HG03442 (cell line): ENCODE measurements around the gene ARHGAP22.

Source experiments
- ATAC-seq: cut with Tn5 transposase; IDR thresholded peaks from one replicate; pipeline ENCODE4 v1.9.1; 2021; ENCODE audit warnings: mild to moderate bottlenecking, moderate library complexity; ENCODE audit not compliant: unreplicated experiment

The ARHGAP22 gene

DNA sequence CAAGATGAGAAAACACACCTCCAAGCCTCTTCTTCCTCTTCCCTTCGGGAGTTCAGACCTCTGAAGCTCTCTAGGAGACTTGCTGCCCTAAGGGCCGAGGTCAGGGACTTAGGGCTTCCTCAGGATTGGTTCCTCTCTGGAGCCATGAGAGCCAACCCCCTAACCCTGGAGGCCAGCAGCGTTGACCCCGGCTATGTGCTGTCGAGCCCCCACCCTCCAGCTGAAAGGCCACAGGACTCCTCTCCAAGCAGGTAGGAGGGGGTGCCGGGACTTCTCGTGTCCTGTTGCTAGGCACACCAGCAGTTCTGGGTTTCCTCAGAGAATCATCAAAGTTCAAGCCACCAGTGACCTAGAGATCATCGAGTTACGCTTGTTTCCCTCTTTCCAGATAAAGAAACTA, 87.4 kb downstream of the ARHGAP22 start:
- no peak for ATAC-seq

DNA sequence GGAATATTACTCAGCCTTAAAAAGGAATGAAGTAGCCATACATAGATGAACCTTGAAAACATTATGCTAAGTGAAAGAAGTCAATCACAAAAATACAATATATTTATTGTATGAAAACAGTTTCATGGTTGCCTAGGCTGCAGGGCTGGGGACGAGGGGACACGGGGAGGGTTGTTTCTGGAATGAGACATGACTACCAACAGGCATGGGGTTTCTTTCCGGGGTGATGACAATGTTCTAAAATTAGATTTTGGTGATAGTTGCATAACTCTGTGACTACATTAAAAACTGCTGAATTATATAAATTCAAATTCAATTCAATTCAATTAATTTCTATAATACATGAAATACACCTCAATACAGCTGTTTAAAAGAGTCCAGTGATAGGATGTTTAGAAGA, 88.0 kb downstream of the ARHGAP22 start:
- no peak for ATAC-seq

DNA sequence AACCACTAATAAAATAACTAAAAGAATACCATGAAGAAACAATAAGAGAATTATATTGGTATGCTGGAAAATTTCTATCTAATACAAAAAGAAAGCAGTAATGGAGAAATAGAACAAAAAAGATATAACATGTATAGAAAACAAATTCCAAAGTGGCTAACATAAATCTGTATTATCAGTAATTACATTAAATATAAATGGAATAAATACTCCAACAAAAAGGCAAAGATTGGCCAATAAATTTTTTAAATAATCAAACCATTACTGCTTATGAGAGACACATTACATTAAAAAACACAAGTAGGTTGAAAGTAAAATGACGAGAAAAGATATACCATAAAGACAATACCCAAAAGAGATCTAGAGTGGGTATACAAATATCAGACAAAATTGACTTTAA, 90.0 kb downstream of the ARHGAP22 start:
- no peak for ATAC-seq

DNA sequence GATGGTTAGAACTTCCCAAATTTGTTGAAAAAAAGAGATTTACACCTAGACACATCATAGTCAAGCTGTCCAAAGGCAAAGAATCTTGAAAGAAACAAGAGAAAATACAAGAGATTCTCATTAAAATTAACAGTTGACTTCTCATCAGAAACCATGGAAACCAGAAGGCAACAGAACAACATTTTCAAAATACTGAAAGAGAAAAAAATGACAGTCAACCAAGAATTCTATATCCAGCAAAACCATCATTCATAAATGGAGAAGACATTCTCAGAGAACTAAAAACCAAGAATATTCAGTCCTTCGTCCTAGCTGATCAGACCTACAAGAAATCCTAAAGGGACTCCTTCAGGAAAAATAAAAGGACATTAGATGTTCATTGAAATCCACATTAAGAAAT, 90.6 kb downstream of the ARHGAP22 start:
- ATAC-seq: no peak

DNA sequence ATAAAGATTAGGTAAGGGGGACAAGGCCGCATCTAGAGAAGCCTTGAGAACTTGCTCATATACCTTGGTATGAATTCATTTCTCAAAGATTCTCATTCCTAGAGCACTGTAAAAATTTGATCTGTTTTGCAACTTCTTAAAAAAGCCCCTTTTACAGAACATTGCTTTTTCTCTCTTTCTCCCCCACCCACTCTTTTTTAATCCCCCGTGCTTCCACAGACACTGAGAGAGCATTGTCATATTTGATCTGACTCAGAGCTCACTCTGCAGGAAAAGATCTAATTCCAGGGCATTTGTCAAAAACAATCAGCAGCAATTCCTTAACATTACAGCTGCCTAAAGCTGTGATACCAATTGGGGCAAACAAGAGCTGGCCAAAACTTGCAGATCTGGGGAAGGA, 92.0 kb downstream of the ARHGAP22 start:
- ATAC-seq: no peak

DNA sequence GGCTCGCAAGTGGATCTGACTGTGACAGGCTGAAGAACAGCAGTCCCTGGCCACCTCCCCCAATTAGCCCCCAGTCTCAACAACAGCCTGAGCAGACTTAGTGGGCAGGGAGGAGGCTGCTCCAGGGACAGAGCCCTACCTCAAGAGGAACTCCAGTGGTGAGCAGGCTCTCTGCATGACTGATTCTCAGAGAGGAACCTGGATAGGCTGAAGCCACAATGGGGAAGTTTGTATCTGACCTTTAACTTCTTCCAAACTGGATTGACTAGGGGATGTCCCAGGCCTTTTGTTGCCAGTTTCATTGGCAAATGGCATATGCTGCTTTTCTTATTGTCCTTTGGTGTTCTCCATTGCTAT, 93.0 kb downstream of the ARHGAP22 start:
- no peak for ATAC-seq

DNA sequence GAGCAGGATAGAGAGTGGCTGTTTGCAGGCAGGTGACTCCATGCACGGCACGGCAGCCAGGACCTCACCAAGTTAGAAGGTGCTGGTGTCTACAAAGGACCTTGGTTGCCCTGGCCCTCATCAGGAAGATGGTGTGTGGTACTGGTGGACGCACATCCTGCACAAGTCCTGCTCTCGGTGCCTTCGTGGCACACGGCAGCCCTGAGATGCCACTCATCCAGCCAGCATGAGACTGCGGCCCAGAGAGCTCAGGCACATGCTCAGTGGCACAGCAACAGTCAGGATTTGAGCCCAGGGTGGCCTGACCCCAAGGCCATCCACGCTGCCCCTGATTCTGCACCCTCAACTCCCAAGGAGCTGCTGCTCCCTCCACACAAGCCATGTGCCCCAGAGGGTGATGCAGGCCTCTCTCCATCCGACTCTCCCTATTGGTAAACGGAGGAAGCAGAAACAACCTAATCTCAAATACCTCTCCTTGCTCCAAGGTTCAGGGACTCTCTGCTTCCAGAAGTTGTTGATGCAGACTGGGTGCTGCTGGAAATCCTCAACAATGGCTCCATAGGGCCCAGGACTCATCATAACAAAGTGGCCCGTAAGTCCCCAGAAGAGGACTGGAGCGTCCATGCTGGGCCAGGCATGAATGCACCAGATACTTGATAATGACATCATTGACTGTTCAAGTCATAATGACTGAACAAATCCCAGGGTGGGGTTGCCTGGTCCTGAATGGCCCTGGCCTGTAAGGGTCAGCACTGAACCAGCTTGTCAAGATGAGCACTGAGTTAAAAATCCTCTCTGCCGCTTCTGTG, 93.6 kb downstream of the ARHGAP22 start:
- ATAC-seq: no peak

DNA sequence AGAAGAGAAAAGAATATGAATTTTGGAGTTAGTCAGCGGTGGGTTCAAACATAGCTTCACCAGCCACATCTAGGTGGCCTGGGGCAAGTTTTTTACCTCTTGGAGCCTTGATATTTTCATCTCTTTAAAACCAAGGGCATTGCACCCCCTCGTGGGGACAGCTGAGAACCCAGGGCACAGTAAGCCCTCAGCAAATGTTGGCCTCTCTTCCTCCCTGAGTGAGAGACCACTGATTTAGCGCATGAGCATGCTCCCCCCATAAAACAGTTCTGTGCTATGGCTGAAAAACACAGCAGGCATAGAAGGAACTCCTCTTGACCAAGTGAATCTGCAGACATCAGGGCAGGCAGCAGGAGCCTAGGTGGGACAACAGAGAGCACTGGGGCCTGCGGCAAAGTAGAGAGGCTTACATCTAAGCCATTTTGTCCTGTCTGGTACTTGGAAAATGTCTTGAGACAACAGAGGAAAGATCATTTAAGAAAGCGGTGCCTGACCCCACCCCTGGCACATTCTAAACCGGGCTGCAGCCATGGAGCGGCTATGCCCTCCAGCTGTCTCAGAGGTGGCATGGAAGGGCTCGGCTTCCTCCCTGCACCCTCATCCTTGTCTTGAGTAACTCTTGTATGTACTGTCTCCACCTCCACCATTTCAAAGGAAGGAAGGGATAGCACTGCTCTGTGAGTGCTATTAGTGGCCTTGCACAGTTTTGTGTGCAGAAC, 94.7 kb downstream of the ARHGAP22 start:
- ATAC-seq: no peak

DNA sequence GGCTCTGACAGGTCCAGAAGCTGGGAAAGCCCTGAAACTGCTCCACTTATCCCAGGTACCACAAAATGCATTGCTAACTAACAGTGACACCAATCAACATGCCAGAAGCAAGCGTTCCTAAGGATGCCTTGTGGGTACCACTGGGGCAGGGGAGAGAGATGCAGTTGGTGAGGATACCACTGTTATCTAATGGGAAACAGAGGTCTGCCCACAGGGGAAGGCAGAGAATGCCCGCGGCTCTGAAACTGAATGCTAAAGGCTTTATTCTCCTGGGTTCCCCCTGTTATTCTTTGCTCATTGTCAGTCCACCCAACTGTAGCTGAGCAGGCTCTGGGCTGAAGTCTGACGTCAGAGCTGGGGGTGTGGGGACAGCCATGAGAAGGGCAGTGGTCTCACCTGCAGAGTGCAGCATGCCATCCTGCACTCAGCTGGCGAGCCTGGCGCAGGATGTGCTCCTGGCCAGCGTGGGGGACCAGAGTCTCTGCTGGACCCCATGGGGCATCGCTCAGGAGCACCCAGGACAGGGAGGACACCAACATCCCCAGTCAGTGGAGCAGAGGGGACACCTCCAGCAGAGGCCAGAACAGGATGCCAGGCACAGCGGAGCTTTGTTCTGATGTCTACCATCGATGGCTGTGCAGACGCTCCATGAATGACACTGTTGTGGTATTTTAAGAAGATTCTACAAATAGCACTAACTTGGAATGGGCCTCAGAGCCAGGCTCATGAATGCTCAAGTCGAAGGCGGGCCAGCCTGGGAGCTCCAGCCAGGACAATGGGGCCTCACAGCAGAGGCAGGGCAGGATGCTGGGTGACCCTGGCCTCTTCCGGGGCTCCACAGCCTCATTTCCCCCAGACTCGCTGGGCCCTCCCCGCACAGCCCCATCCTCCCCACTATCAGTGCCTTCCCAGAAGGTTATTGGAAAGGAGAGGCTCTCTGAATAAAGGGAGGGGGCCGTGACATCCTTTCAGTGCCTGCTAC, 95.8 kb downstream of the ARHGAP22 start:
- no peak for ATAC-seq

DNA sequence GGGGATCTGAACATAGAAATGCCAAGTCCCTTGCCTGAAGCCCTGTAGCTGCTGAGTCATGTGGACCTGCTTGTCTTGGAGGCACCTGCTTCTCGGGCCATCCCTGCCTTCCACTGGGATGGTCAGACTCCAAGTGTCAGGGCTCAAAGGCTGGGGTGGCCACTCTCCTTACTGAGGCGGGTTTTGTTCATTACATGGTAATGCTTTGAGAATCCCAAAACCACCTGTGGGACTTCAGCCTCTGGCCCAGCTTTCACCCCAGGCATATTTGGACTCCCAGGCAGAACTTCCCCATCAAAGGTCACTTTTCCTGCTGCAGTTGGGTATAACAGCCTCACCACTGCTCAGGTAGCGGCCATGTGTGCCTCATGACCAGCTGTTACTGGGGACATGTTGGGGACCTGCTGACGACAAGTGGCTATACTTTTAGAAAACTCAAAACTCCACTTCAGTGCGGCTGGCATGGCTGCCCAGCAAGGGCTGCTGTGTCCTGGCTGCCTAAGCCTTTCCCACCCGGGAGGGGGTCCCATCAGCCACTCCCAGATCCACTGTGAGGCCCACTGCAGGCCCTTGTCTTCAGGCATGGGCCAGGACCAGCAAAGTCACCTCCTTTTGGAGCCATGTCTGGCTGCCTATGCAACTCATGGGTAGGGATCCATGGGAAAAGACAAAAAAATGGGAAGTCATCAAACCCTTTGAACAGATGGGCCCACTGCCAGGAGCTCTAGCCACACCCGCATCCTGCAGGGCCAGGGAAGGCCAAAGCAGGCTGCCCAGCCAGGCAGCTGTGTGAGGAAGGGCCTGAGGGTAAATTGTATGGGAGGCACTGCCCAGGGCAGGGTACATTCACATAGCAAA, 96.7 kb downstream of the ARHGAP22 start:
- no peak for ATAC-seq

DNA sequence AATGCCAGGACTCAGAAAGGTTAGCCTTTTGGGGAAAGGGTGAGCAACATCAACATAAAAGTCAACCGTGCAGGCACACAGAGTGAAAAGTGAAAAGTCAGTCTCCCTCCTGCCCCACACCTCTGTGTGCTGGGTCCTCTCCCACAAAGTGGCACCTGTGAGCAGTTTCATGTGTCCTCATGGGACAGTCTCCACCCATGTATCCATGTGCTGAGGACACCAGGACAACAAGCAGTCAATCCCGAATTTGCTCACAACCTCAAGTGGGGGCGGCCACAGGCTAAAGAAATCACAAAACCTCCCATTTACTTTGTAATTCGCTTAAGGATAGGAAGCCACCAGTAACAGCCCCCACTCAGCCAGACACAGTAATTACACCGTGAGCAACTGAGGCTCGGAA, 97.4 kb downstream of the ARHGAP22 start:
- no peak for ATAC-seq

DNA sequence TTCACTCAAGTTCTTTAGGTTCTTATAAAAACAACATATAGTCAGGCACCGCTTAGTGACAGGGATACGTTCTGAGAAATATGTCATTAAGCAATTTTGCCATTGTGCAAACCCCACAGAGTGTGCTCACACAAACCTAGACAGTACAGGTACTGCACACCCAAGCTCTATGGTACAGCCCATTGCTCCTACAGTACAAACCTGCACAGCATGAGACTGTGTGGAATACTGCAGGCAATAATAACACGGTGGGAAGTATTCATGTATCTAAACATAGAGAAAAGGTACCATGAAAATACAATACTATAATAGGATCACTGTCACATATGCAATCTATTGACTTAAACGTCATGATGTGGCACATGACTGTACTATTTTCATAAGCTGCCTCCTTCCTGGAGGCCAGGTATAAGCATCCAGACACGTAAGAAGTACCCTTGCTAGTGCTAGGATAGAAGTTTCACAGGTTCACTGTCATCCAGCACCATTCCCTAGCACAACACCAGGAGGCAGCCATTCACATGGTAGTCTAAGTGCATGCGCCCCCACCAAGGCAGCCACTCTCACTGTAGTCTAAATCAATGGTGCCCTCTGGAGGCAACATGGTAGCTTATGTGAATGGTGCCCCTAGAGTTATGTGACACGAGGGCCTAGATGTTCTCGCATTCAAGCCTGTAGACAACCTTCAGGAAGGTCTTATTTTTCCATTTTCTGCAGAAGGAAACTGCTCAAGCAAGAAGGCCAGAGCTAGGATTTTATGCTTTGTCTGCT, 98.5 kb downstream of the ARHGAP22 start:
- no peak for ATAC-seq

DNA sequence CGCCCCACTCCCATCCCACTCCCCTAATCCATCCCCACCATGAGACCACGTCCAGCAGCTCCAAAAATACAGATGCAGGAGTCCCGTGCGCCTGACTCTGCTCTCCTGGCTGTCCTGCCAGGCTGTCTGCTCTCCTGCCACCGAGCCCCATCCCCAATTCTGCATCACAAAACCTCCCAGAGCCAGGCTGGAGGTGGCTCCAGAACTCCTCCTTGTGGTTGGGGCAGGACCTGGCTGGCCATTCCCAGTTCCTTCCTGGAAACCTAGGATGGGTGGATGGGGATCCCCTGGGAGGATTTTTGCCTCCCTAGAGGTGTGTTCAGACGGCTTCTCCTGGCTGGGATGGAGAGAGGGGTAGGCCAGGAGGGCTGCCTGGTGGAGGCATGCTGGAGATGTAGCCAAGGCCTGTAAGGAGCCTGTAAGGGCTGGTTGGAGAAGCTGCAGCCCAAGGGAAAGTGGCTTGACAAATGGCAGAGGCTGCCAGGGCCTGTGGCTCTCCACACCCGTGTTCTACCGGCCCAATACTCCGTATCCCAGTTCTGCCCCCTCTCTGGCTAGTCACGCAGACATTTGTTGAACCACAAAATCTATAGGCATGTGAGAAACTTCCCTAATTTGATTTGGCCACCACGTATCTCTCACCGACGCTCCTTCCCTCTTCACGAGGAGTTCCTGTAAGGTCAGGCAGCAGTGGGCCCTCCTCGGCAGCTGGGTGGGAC, 99.3 kb downstream of the ARHGAP22 start:
- no peak for ATAC-seq

DNA sequence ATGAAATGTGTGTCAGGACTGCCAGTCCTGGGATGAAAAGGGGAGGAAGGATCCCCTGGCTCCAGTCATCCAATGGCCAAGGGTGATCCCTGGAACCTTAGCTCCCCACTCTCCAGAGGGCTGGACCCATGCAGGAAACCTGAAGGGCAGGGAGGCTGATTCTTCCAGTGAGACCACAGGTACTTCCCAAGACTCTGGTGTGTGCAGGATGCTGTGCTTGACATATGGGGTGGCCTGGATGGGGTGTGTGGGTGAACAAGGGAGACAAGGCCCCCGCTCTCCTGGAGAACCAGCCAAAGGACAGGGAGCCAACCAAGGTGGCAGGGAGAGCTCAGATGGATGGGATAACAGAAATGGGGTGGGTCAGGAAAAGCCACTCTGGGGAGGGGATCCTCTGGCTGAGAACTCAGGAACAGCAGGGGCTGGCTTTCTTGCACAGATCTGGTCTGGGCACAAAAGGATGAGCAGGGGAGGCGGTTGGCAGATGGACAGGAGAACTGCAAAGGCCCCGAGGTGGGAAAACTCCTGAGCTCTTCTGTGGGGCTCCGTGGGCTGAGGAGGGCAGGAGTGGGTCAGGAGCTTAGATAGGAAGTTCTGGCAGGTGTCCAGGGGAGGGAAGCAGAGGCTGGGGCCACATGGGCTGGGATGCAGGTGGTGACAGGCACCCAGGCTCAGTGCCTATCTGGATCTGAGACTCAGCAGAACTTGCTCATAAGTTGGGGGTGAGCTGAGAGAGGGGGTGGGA, 100.6 kb downstream of the ARHGAP22 start:
- ATAC-seq: no peak

DNA sequence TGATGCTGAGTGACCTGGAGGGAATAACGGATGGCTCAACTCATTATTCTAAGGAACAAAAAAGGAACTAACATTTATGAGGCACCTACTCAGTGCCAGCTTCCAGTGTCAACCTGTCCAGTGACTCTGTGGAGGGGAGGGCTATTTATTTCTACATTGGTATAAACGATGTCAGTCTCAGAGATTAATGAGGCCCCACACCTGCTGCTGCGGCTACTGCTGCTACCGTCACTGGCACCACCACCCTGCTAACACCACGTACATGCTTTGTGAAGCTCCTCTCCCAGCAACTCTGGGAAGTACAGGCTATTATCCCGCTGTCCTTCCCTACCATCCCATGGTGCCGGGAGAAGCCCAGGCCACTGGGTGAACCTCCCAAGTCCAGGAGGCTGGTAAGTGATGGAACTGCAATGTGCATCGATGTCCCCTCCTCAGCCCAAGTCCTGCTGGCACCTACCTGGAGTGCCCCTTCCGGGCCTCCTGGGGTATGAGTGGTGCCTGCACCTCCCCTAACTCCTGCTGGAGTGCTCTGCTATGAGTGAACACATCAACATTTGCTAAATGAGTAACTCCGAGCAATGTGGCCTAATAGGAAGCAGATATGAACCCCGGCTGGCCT, 101.5 kb downstream of the ARHGAP22 start:
- no peak for ATAC-seq

DNA sequence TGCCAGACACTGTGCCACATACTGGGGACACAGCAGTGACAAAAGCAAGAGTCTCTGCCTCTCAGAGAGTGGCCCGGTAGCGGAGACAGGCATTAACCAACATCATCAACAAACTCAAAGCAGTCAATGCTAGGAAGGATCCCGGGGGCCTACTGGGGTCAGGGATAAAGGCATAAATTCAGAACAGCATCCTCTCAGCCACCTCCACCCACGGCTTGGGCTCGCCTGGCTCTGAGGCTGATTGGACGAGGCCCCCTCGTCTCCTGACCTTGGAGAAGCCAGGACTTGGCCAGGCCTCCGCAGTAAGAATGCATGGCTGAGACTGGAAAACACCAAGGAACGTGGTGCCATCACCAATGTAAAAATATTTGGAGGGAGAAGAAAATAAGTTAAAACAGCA, 102.1 kb downstream of the ARHGAP22 start:
- no peak for ATAC-seq

DNA sequence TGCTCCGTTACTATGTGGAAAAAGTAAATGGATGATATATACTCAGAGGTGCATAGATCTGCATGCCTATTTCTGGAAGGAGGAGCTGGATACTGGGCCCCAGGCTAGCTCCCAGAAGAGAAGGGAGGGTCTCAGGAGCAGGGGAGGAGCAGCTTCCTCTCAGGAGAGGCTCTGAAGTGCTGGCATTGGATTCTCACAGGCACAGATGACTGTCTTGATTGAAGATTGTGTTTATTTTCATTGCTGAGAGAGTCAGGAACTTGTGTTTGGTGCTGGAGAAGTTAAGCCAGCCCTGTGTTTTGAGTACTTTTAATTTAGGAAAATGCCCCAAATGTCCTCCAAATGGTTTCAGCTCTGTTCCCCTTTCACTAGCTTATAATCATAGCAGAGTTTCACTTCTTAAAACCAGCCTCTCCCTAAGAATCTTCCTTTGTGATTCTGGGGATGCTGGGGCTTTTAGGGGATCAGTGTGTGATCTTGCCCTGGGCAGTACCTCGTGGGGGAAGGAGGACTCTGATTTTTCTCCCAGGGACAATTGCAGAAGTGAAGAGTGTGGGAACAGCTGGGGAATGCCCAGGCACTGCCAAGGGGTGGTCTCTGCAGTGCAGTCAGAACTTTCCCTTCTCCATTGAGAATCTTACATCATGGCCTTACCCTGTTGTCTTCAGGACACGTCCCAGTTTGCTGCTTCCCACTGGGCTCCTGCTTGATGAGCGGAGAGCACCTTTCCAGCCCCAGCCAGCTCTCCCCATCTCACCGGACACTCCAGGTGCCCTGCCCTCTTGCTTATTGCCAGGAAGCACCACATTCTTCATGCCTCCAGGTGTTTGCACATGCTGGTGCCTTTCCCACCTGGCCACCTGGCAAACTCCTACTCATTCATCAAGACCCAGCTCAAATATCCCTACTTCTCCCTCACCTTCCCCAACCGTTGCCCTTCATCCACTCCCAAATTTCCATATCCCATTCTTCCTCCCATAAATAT, 102.8 kb downstream of the ARHGAP22 start:
- no peak for ATAC-seq
